HG03460 (cell line): ENCODE measurements around the gene PPP5C.
"Not testable (repeated sequence)": the region's sequence is repeated elsewhere in the genome, so short reads cannot be mapped to it uniquely, and the experiment has no call there.

Source experiments
- ATAC-seq: cut with Tn5 transposase; IDR thresholded peaks from one replicate; pipeline ENCODE4 v1.9.1; 2021; ENCODE audit not compliant: unreplicated experiment

PPP5C gene

GRCh38 chr19:46346821-46347571 is at the start of gene PPP5C:
PPP5C (plus strand) TSS chr19:46347087; CDS start chr19:46347097, 10 bp downstream.
- peak; percentile 53 for ATAC-seq

GRCh38 chr19:46297700-46298478 is 49.0 kb upstream of the PPP5C start:
- ATAC-seq: no peak

GRCh38 chr19:46298479-46299003 is 48.3 kb upstream of the PPP5C start:
- no peak for ATAC-seq

GRCh38 chr19:46299004-46299509 is 47.8 kb upstream of the PPP5C start:
- no peak for ATAC-seq

- ATAC-seq: no peak
Observed at GRCh38 chr19:46299695-46300094, 47.2 kb upstream of the PPP5C start.

- no peak for ATAC-seq
Observed at GRCh38 chr19:46303322-46303690, 43.6 kb upstream of the PPP5C start.

- no peak for ATAC-seq
Observed at GRCh38 chr19:46303691-46304397, 43.0 kb upstream of the PPP5C start.

- ATAC-seq: no peak
Observed at GRCh38 chr19:46306501-46306900, 40.4 kb upstream of the PPP5C start.

GRCh38 chr19:46308510-46308909 is 38.4 kb upstream of the PPP5C start:
- no peak for ATAC-seq

GRCh38 chr19:46309056-46309455 is 37.8 kb upstream of the PPP5C start:
- no peak for ATAC-seq

- ATAC-seq: no peak
Observed at GRCh38 chr19:46311444-46311843, 35.4 kb upstream of the PPP5C start.

- ATAC-seq: not testable (repeated sequence)
Observed at GRCh38 chr19:46313540-46314469, 33.1 kb upstream of the PPP5C start.

- no peak for ATAC-seq
Observed at GRCh38 chr19:46317339-46317738, 29.5 kb upstream of the PPP5C start.

GRCh38 chr19:46319613-46320012 is 27.3 kb upstream of the PPP5C start:
- ATAC-seq: no peak

- no peak for ATAC-seq
Observed at GRCh38 chr19:46320559-46320958, 26.3 kb upstream of the PPP5C start.

- ATAC-seq: no peak
Observed at GRCh38 chr19:46321653-46322052, 25.2 kb upstream of the PPP5C start.

GRCh38 chr19:46323227-46323626 is 23.7 kb upstream of the PPP5C start:
- ATAC-seq: not testable (repeated sequence)

- no peak for ATAC-seq
Observed at GRCh38 chr19:46324277-46324676, 22.6 kb upstream of the PPP5C start.

- no peak for ATAC-seq
Observed at GRCh38 chr19:46326608-46327007, 20.3 kb upstream of the PPP5C start.

- no peak for ATAC-seq
Observed at GRCh38 chr19:46328079-46328478, 18.8 kb upstream of the PPP5C start.
